Endothelial cell of umbilical vein (primary cell): ENCODE data around the gene ARL5C. TPM values are rescaled to one million over a fixed set of nuclear protein-coding genes. Genes with fewer than 3 reads are reported as not detected.

Source experiments
- BruUV-seq: library from RNA; stranded (reverse); fragments of 400-500 nt; replicated peaks from 2 replicates; lab custom pipeline; 2021; lab: Mats Ljungman, UMichigan
- CTCF ChIA-PET: fragments of 300-600, 350-600 bp; sonication (Branson Sonifier 250); formaldehyde crosslinking; loops from one replicate; lab custom pipeline; 2021; ENCODE audit warnings: antibody characterized with exemption, inconsistent platforms; lab: Charles Lee
- POLR2A ChIA-PET: fragments of 300-600, 350-600 bp; sonication (Branson Sonifier 250); formaldehyde crosslinking; loops from one replicate; lab custom pipeline; 2021; ENCODE audit warnings: antibody characterized with exemption, inconsistent platforms; lab: Charles Lee
- DNase-seq: peaks from one replicate; pipeline ENCODE4 v3.0.0-alpha.2; 2011; ENCODE audit warnings: low read depth, low spot score
- FAIRE-seq: peaks from 2 replicates; lab custom pipeline; 2011; peaks lifted over from hg19 to GRCh38; lab: Jason Lieb, UNC
- H2AFZ ChIP-seq: 2 replicates; pipeline ENCODE4 v1.6.0; 2012; ENCODE audit warnings: low read depth, low read length, control low read depth, inconsistent platforms
- H3K27ac ChIP-seq: 2 replicates; pipeline ENCODE4 v1.5.1; 2011; ENCODE audit warnings: low read depth, mild to moderate bottlenecking, control low read depth, low read length, moderate library complexity; ENCODE audit not compliant: insufficient read depth
- H3K27me3 ChIP-seq, 2 experiments: 2 replicates each; pipeline versions ENCODE4 v1.6.0 to v1.6.1; 2011; ENCODE audit warnings: low read length in 2 of 2, mixed read lengths in 1 of 2; ENCODE audit not compliant: control insufficient read depth in 2 of 2, insufficient read depth in 2 of 2
- H3K36me3 ChIP-seq, 2 experiments: 2 replicates in 1 of 2; 3 replicates in 1 of 2; pipeline ENCODE4 v1.5.1; 2011; ENCODE audit warnings: low read length in 2 of 2, mild to moderate bottlenecking in 1 of 2, moderate library complexity in 1 of 2; ENCODE audit not compliant: control insufficient read depth in 2 of 2, insufficient read depth in 2 of 2; ENCODE audit errors: extremely low read depth in 1 of 2
- H3K4me1 ChIP-seq: 3 replicates; pipeline ENCODE4 v1.5.1; 2011; ENCODE audit warnings: mild to moderate bottlenecking, low read length; ENCODE audit not compliant: control insufficient read depth, insufficient read depth; ENCODE audit errors: extremely low read depth
- H3K4me2 ChIP-seq: 2 replicates; pipeline ENCODE4 v1.6.1; 2011; ENCODE audit warnings: low read length, control low read depth, mixed read lengths; ENCODE audit not compliant: insufficient read depth
- H3K4me3 ChIP-seq, 3 experiments: fragments of 200-600 bp in 1 of 3; sonication (generic), shearing (Covaris generic) in 1 of 3; replicated peaks in 1 of 3; 2 replicates each; pipeline ENCODE4 v1.5.1; 2011 to 2016; ENCODE audit warnings: control low read depth in 3 of 3, low read length in 3 of 3, mild to moderate bottlenecking in 2 of 3, inconsistent platforms in 1 of 3, low read depth in 1 of 3, moderate library complexity in 1 of 3; ENCODE audit not compliant: insufficient read depth in 1 of 3
- H3K79me2 ChIP-seq: 2 replicates; pipeline ENCODE4 v1.6.0; 2012; ENCODE audit warnings: low read length, inconsistent platforms; ENCODE audit not compliant: control insufficient read depth, insufficient read depth
- H3K9ac ChIP-seq: replicated peaks from 2 replicates; pipeline ENCODE3; 2011; ENCODE audit warnings: low read length, control low read depth; ENCODE audit not compliant: insufficient read depth; ENCODE audit errors: extremely low read depth
- H3K9me1 ChIP-seq: replicated peaks from 3 replicates; pipeline ENCODE4 v1.6.0; 2011; ENCODE audit warnings: mild to moderate bottlenecking, low read length; ENCODE audit not compliant: control insufficient read depth, insufficient read depth; ENCODE audit errors: extremely low read depth
- H3K9me3 ChIP-seq: replicated peaks from 2 replicates; pipeline ENCODE4 v1.5.1; 2012; ENCODE audit warnings: low read length, inconsistent platforms; ENCODE audit not compliant: control insufficient read depth, insufficient read depth
- H4K20me1 ChIP-seq: replicated peaks from 2 replicates; pipeline ENCODE3; 2011; ENCODE audit warnings: mild to moderate bottlenecking, low read length; ENCODE audit not compliant: control insufficient read depth, insufficient read depth; ENCODE audit errors: extremely low read depth
- CTCF ChIP-seq, 2 donors: IDR thresholded peaks; 1 replicate in 1 of 2; 2 replicates in 1 of 2; pipeline ENCODE4 v1.5.1; 2011; ENCODE audit warnings: low read length in 2 of 2, mild to moderate bottlenecking in 2 of 2, moderate library complexity in 2 of 2, control low read depth in 1 of 2, inconsistent platforms in 1 of 2, low read depth in 1 of 2; ENCODE audit not compliant: insufficient read depth in 1 of 2; ENCODE audit errors: extremely low read depth in 1 of 2
- EZH2 ChIP-seq: IDR thresholded peaks from 2 replicates; pipeline ENCODE4 v1.6.1; 2012; ENCODE audit warnings: borderline replicate concordance, low read depth, mild to moderate bottlenecking, moderate library complexity, low read length, inconsistent platforms; ENCODE audit not compliant: severe bottlenecking
- FOS ChIP-seq: IDR thresholded peaks from 2 replicates; pipeline ENCODE4 v1.6.1; 2011; ENCODE audit warnings: mild to moderate bottlenecking, low read length, moderate library complexity, borderline replicate concordance; ENCODE audit not compliant: insufficient read depth
- GATA2 ChIP-seq: IDR thresholded peaks from 2 replicates; pipeline ENCODE4 v1.7.0; 2011; ENCODE audit warnings: low read depth, mild to moderate bottlenecking, moderate library complexity, mixed read lengths, low read length; ENCODE audit not compliant: insufficient read length, insufficient read depth
- JUN ChIP-seq: IDR thresholded peaks from 2 replicates; pipeline ENCODE4 v1.6.1; 2011; ENCODE audit warnings: borderline replicate concordance, low read depth; ENCODE audit not compliant: insufficient read length, insufficient read depth
- MYC ChIP-seq: IDR thresholded peaks from one replicate; pipeline ENCODE4 v1.6.1; 2011; ENCODE audit warnings: mild to moderate bottlenecking, low read depth, low read length
- POLR2A ChIP-seq: IDR thresholded peaks from 2 replicates; pipeline ENCODE4 v1.6.1; 2012; ENCODE audit warnings: low read depth, mild to moderate bottlenecking, control low read depth, low read length
- POLR2AphosphoS5 ChIP-seq: IDR thresholded peaks from 2 replicates; pipeline ENCODE4 v1.6.1; 2012; ENCODE audit warnings: low read depth, mild to moderate bottlenecking, control low read depth, low read length, moderate library complexity; ENCODE audit not compliant: insufficient read depth
- dilution Hi-C: fragments of 300-500 bp; cut with MboI; formaldehyde crosslinking; loops from one replicate; pipeline ENCODE4 v1.15.0; 2019; ENCODE audit warnings: low sequenced_read_pairs; ENCODE audit not compliant: extremely low pct_ligation_motif_present
- intact Hi-C: fragments of 100-400 bp; cut with micrococcal nuclease; formaldehyde crosslinking; loops from one replicate; pipeline ENCODE4 v1.10.0; 2022
- polyA plus RNA-seq, 4 experiments: library from polyadenylated mRNA; depleted of rRNA in 3 of 4; stranded (reverse) in 3 of 4; unstranded in 1 of 4; fragments of >200 nt; gene quantifications; 2 replicates each; pipeline versions ENCODE4 v1.2.1 to v1.2.3, GENCODE V29; 2011 to 2012; ENCODE audit warnings: missing spikeins in 1 of 4
- total RNA-seq: library from RNA; stranded (reverse); gene quantifications from 2 replicates; pipeline ENCODE4 v1.2.3, GENCODE V29; 2021
- TF ChIP-seq, protein P1 (sequence below): IDR thresholded peaks from 2 replicates; pipeline ENCODE4 v1.6.1; 2011; ENCODE audit not compliant: insufficient read depth, insufficient read length

ARL5C gene
- total and polyA plus RNA-seq, 2 donors (not counting 3 experiments of a cell fraction or from before 2014, with no cell fraction given), result not detected

GRCh38 chr17:39131616-39132015, 34.3 kb downstream of the ARL5C start:
- ChIA-PET CTCF (interaction anchor here (1.0 kb wide), 1 partner anchor 149 kb away, joined by 3 read pairs; no protein-coding TSS in a partner anchor), POLR2A (no interaction called here)
- H3K79me2 ChIP-seq, result no peaks in the 10 kb centered on the region
- no peaks in the 10 kb centered on the region for H3K36me3 ChIP-seq
- dilution Hi-C loops (no loop called here), intact Hi-C loops (no loop called here)
- FAIRE-seq, result no peak
- H3K4me2 ChIP-seq, result no peak overlapping the region
- no peaks in the 10 kb centered on the region for H4K20me1 ChIP-seq
- TF ChIP-seq CTCF (IDR thresholded peaks at IDR 0.05; ENCODE audit: extremely low read depth in 1 of 2, insufficient read depth in 1 of 2, low read depth in 1 of 2, low read length in 2 of 2), result no peak
- no peak for TF ChIP-seq JUN
- no peak for TF ChIP-seq POLR2AphosphoS5
- no peak for TF ChIP-seq EZH2
- no peak for TF ChIP-seq FOS
- TF ChIP-seq, protein P1, sequence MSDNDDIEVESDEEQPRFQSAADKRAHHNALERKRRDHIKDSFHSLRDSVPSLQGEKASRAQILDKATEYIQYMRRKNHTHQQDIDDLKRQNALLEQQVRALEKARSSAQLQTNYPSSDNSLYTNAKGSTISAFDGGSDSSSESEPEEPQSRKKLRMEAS, result no peak
- no peak for TF ChIP-seq POLR2A
- no peak for TF ChIP-seq MYC
- no peak for TF ChIP-seq GATA2
- no peak for DNase-seq
- H3K9ac ChIP-seq, result no peak overlapping the region
- peaks cover 2 to 3% of the 10 kb centered on the region in 2 experiments for H3K27me3 ChIP-seq
- no peaks in the 10 kb centered on the region for H3K9me1 ChIP-seq
- no peaks in the 10 kb centered on the region for H3K4me1 ChIP-seq
- no peaks in the 10 kb centered on the region for H3K9me3 ChIP-seq
- no TSS peak for BruUV-seq
- H2AFZ ChIP-seq, result no peak overlapping the region
- H3K27ac ChIP-seq, result no peak overlapping the region
- no peak overlapping the region for H3K4me3 ChIP-seq
